Measurements from ENCODE around the gene UBAC1.

- no peak for TF ChIP-seq CTCF (IDR thresholded peaks at IDR 0.05 in 2 of 3, conservative IDR thresholded peaks at IDR 0.05 in 1 of 3; ENCODE audit: borderline replicate concordance in 1 of 3, insufficient read depth in 1 of 3, low read depth in 2 of 3, low read length in 2 of 3)
- TF ChIP-seq EGR1 (IDR thresholded peaks at IDR 0.05; ENCODE audit: low read depth): no peak
- no peak for TF ChIP-seq EZH2 (IDR thresholded peaks at IDR 0.05)
- TF ChIP-seq YY1 (IDR thresholded peaks at IDR 0.05; ENCODE audit: extremely low read depth, insufficient replicate concordance, low read depth, low read length): no peak
- TF ChIP-seq POLR2A (IDR thresholded peaks at IDR 0.05; ENCODE audit: borderline replicate concordance, extremely low read depth, insufficient read depth, insufficient read length): no peak
- TF ChIP-seq POLR2AphosphoS5 (IDR thresholded peaks at IDR 0.05; ENCODE audit: low read depth, low read length): no peak
- no peak for TF ChIP-seq MAX (IDR thresholded peaks at IDR 0.05)
These were observed 65.8 kb downstream of the UBAC1 start for GRCh38 chr9:135895202-135895848.
